ENCODE measurements around the gene FITM1.

The FITM1 gene

GRCh38 chr14:24164518-24164991 lies 34.1 kb downstream of the FITM1 start:
- H3K18ac ChIP-seq (ENCODE audit: low read length), result no peak overlapping the region
- no CpG with 5 or more reads among the region's 14 CpGs for WGBS, 2 donors (ENCODE audit: extremely low coverage in 2 of 2, insufficient read length in 2 of 2, insufficient replicate concordance in 1 of 2)
- no peak overlapping the region for H3K4me3 ChIP-seq (ENCODE audit: low read length in 2 of 2)

GRCh38 chr14:24165785-24166184 lies 35.3 kb downstream of the FITM1 start:
- Histone ChIP-seq H3K18ac (ENCODE audit: low read length) (no peak overlapping the region), H3K9me3 (replicated peaks in 1 of 2; ENCODE audit: control insufficient read depth in 2 of 2, insufficient read depth in 1 of 2, low read depth in 1 of 2, low read length in 2 of 2) (no peaks in the 10 kb centered on the region), H2BK5ac (ENCODE audit: low read length) (no peak overlapping the region), H3K27ac (replicated peaks; ENCODE audit: low read length) (no peak overlapping the region), H3K4me3 (ENCODE audit: low read length in 2 of 2) (no peak overlapping the region), H3K23ac (ENCODE audit: low read depth, low read length, poor library complexity) (no peak overlapping the region), H3K14ac (ENCODE audit: low read length) (no peak overlapping the region), H4K91ac (ENCODE audit: low read depth, low read length, poor library complexity) (no peak overlapping the region), H3K4me1 (ENCODE audit: control insufficient read depth in 2 of 2, insufficient read depth in 1 of 2, low read depth in 1 of 2, low read length in 2 of 2) (peaks cover 6 to 12% of the 10 kb centered on the region in 2 donors), H3K36me3 (replicated peaks in 1 of 2; ENCODE audit: control insufficient read depth in 2 of 2, insufficient read depth in 2 of 2, low read length in 2 of 2) (peaks cover 21 to 44% of the 10 kb centered on the region in 2 donors), H3K4me2 (ENCODE audit: insufficient read depth, low read length, poor library complexity, severe bottlenecking) (no peak overlapping the region), H2BK120ac (ENCODE audit: low read depth, low read length) (no peak overlapping the region), H2AFZ (ENCODE audit: low read length) (no peak overlapping the region), H2AK5ac (ENCODE audit: low read depth, low read length) (no peak overlapping the region), H3K9ac (ENCODE audit: low read depth, low read length, poor library complexity) (no peak overlapping the region), H4K8ac (ENCODE audit: low read depth, low read length) (no peak overlapping the region), H2BK12ac (ENCODE audit: low read length) (no peak overlapping the region), H3K79me1 (ENCODE audit: low read depth, low read length) (no peaks in the 10 kb centered on the region), H3K4ac (ENCODE audit: low read length) (no peak overlapping the region), H2BK15ac (ENCODE audit: low read length) (no peak overlapping the region), H3K27me3 (ENCODE audit: control insufficient read depth in 3 of 3, insufficient read depth in 3 of 3, low read depth in 1 of 3, low read length in 3 of 3) (no peaks in the 10 kb centered on the region)
- WGBS, 2 donors (ENCODE audit: extremely low coverage in 2 of 2, insufficient read length in 2 of 2, insufficient replicate concordance in 1 of 2), result no CpG with 5 or more reads among the region's 5 CpGs
- no peak for DNase-seq (ENCODE audit: low spot score)

More at GRCh38 chr14:24164518-24164991, 34.1 kb downstream of the FITM1 start:
- no peak for DNase-seq (ENCODE audit: low spot score)
- no peak overlapping the region for H3K27ac ChIP-seq (replicated peaks; ENCODE audit: low read length)
- H3K4me2 ChIP-seq (ENCODE audit: insufficient read depth, low read length, poor library complexity, severe bottlenecking), result no peak overlapping the region
- no peaks in the 10 kb centered on the region for H3K9me3 ChIP-seq (replicated peaks in 1 of 2; ENCODE audit: control insufficient read depth in 2 of 2, insufficient read depth in 1 of 2, low read depth in 1 of 2, low read length in 2 of 2)
- no peak overlapping the region for H3K9ac ChIP-seq (ENCODE audit: low read depth, low read length, poor library complexity)
- no peak overlapping the region for H2AK5ac ChIP-seq (ENCODE audit: low read depth, low read length)
- H3K4me1 ChIP-seq (ENCODE audit: control insufficient read depth in 2 of 2, insufficient read depth in 1 of 2, low read depth in 1 of 2, low read length in 2 of 2), result peaks cover 7 to 13% of the 10 kb centered on the region in 2 donors
- H4K91ac ChIP-seq (ENCODE audit: low read depth, low read length, poor library complexity), result no peak overlapping the region
- no peak overlapping the region for H2AFZ ChIP-seq (ENCODE audit: low read length)
- H3K14ac ChIP-seq (ENCODE audit: low read length), result no peak overlapping the region
- H2BK120ac ChIP-seq (ENCODE audit: low read depth, low read length), result no peak overlapping the region
- no peak overlapping the region for H2BK15ac ChIP-seq (ENCODE audit: low read length)
- H2BK5ac ChIP-seq (ENCODE audit: low read length), result no peak overlapping the region
- no peaks in the 10 kb centered on the region for H3K27me3 ChIP-seq (ENCODE audit: control insufficient read depth in 3 of 3, insufficient read depth in 3 of 3, low read depth in 1 of 3, low read length in 3 of 3)
- H3K36me3 ChIP-seq (replicated peaks in 1 of 2; ENCODE audit: control insufficient read depth in 2 of 2, insufficient read depth in 2 of 2, low read length in 2 of 2), result peaks cover 28 to 56% of the 10 kb centered on the region in 2 donors
- no peak overlapping the region for H3K4ac ChIP-seq (ENCODE audit: low read length)
- H2BK12ac ChIP-seq (ENCODE audit: low read length), result no peak overlapping the region
- H3K79me1 ChIP-seq (ENCODE audit: low read depth, low read length), result no peaks in the 10 kb centered on the region
- H3K23ac ChIP-seq (ENCODE audit: low read depth, low read length, poor library complexity), result no peak overlapping the region
- no peak overlapping the region for H4K8ac ChIP-seq (ENCODE audit: low read depth, low read length)

GRCh38 chr14:24167469-24168114 lies 37.1 kb downstream of the FITM1 start:
- Histone ChIP-seq H2AK5ac (ENCODE audit: low read depth, low read length) (no peak overlapping the region), H2BK120ac (ENCODE audit: low read depth, low read length) (no peak overlapping the region), H3K79me1 (ENCODE audit: low read depth, low read length) (peaks cover 5% of the 10 kb centered on the region), H3K23ac (ENCODE audit: low read depth, low read length, poor library complexity) (no peak overlapping the region), H3K4ac (ENCODE audit: low read length) (no peak overlapping the region), H3K9ac (ENCODE audit: low read depth, low read length, poor library complexity) (no peak overlapping the region), H3K27me3 (ENCODE audit: control insufficient read depth in 3 of 3, insufficient read depth in 3 of 3, low read depth in 1 of 3, low read length in 3 of 3) (no peaks in the 10 kb centered on the region), H2BK12ac (ENCODE audit: low read length) (no peak overlapping the region), H3K27ac (replicated peaks; ENCODE audit: low read length) (no peak overlapping the region), H3K4me1 (ENCODE audit: control insufficient read depth in 2 of 2, insufficient read depth in 1 of 2, low read depth in 1 of 2, low read length in 2 of 2) (peaks cover 0 to 5% of the 10 kb centered on the region in 2 donors), H3K4me3 (ENCODE audit: low read length in 2 of 2) (no peak overlapping the region), H3K4me2 (ENCODE audit: insufficient read depth, low read length, poor library complexity, severe bottlenecking) (no peak overlapping the region), H3K18ac (ENCODE audit: low read length) (no peak overlapping the region), H2BK15ac (ENCODE audit: low read length) (no peak overlapping the region), H3K14ac (ENCODE audit: low read length) (no peak overlapping the region), H4K91ac (ENCODE audit: low read depth, low read length, poor library complexity) (no peak overlapping the region), H3K36me3 (replicated peaks in 1 of 2; ENCODE audit: control insufficient read depth in 2 of 2, insufficient read depth in 2 of 2, low read length in 2 of 2) (peaks cover 18 to 42% of the 10 kb centered on the region in 2 donors), H3K9me3 (replicated peaks in 1 of 2; ENCODE audit: control insufficient read depth in 2 of 2, insufficient read depth in 1 of 2, low read depth in 1 of 2, low read length in 2 of 2) (no peaks in the 10 kb centered on the region), H2AFZ (ENCODE audit: low read length) (no peak overlapping the region), H2BK5ac (ENCODE audit: low read length) (no peak overlapping the region), H4K8ac (ENCODE audit: low read depth, low read length) (no peak overlapping the region)
- whole genome bisulfite sequencing, 2 donors (ENCODE audit: extremely low coverage in 2 of 2, insufficient read length in 2 of 2, insufficient replicate concordance in 1 of 2), result no CpG with 5 or more reads among the region's 3 CpGs
- DNase-seq (ENCODE audit: low spot score), result no peak

- Histone ChIP-seq H3K23ac (ENCODE audit: low read depth, low read length, poor library complexity) (peak within 1 kb of the TSS; percentile 61), H3K4me3 (ENCODE audit: low read length in 2 of 2) (peak within 1 kb of the TSS; percentile 1 to 91), H3K4ac (ENCODE audit: low read length) (no peak within 1 kb of the TSS), H4K8ac (ENCODE audit: low read depth, low read length) (no peak within 1 kb of the TSS), H2AK5ac (ENCODE audit: low read depth, low read length) (peak within 1 kb of the TSS; percentile 99), H3K36me3 (replicated peaks in 1 of 2; ENCODE audit: control insufficient read depth in 2 of 2, insufficient read depth in 2 of 2, low read length in 2 of 2) (peaks cover 6 to 18% of the 10 kb centered on the region in 2 donors), H3K27me3 (ENCODE audit: control insufficient read depth in 3 of 3, insufficient read depth in 3 of 3, low read depth in 1 of 3, low read length in 3 of 3) (no peaks in the 10 kb centered on the region), H4K91ac (ENCODE audit: low read depth, low read length, poor library complexity) (no peak within 1 kb of the TSS), H2BK12ac (ENCODE audit: low read length) (peak within 1 kb of the TSS; percentile 24), H3K4me2 (ENCODE audit: insufficient read depth, low read length, poor library complexity, severe bottlenecking) (peak within 1 kb of the TSS; percentile 92), H3K9ac (ENCODE audit: low read depth, low read length, poor library complexity) (peak within 1 kb of the TSS; percentile 82), H3K9me3 (replicated peaks in 1 of 2; ENCODE audit: control insufficient read depth in 2 of 2, insufficient read depth in 1 of 2, low read depth in 1 of 2, low read length in 2 of 2) (no peaks in the 10 kb centered on the region), H3K14ac (ENCODE audit: low read length) (peak within 1 kb of the TSS; percentile 85), H3K18ac (ENCODE audit: low read length) (peak within 1 kb of the TSS; percentile 96), H2AFZ (ENCODE audit: low read length) (no peak within 1 kb of the TSS), H2BK120ac (ENCODE audit: low read depth, low read length) (no peak within 1 kb of the TSS), H3K27ac (replicated peaks; ENCODE audit: low read length) (peak within 1 kb of the TSS; percentile 65), H2BK15ac (ENCODE audit: low read length) (peak within 1 kb of the TSS; percentile 65), H3K79me1 (ENCODE audit: low read depth, low read length) (peaks cover 9% of the 10 kb centered on the region), H3K4me1 (ENCODE audit: control insufficient read depth in 2 of 2, insufficient read depth in 1 of 2, low read depth in 1 of 2, low read length in 2 of 2) (peaks cover 0 to 8% of the 10 kb centered on the region in 2 donors), H2BK5ac (ENCODE audit: low read length) (no peak within 1 kb of the TSS)
- WGBS, 2 donors (ENCODE audit: extremely low coverage in 2 of 2, insufficient read length in 2 of 2, insufficient replicate concordance in 1 of 2), result no CpG with 5 or more reads among the region's 63 CpGs
- DNase-seq (ENCODE audit: low spot score), result peak; percentile 94
These were observed 41.2 kb downstream of the FITM1 start, which contains the start of gene REC8 for GRCh38 chr14:24171422-24172260. TSS of gene REC8 (plus strand) at chr14:24172080. CDS start at chr14:24172553, 473 bp downstream.

All from neuronal stem cell (in vitro differentiated cells).